ENCODE measurements around the gene ZBTB45. TPM values are rescaled to one million over a fixed set of nuclear protein-coding genes. Genes with fewer than 3 reads are reported as not detected.

ZBTB45 gene
- total RNA-seq, 2 experiments from 2014 or later: 10.7 to 14.7 TPM

- Histone ChIP-seq H3K4me2 (ENCODE audit: low read length) (no peak overlapping the region), H3K4me1 (ENCODE audit: insufficient read depth, low read length, poor library complexity, severe bottlenecking) (peaks cover 35% of the 10 kb centered on the region), H3K9me3 (ENCODE audit: low read length) (no peaks in the 10 kb centered on the region), H4K20me1 (ENCODE audit: insufficient read depth, low read length) (peaks cover 16% of the 10 kb centered on the region), H3K4me3 (ENCODE audit: low read depth, low read length, poor library complexity, severe bottlenecking) (no peak overlapping the region), H3K36me3 (ENCODE audit: insufficient read depth, low read length) (peaks cover 93% of the 10 kb centered on the region), H3K27ac (ENCODE audit: low read depth, low read length, poor library complexity, severe bottlenecking) (no peak overlapping the region), H3K79me2 (ENCODE audit: insufficient read depth, low read depth, low read length) (peaks cover 28% of the 10 kb centered on the region), H3K9me2 (ENCODE audit: insufficient read depth, low read length) (no peaks in the 10 kb centered on the region), H2AFZ (ENCODE audit: low read length) (no peak overlapping the region)
- no peak for DNase-seq (ENCODE audit: low spot score)
- intact Hi-C loops (cut with micrococcal nuclease; ENCODE audit: unreplicated experiment): no loop called here
- CTCF ChIA-PET (ENCODE audit: unreplicated experiment): no interaction called here
- POLR2A ChIA-PET: interaction anchor here (1.8 kb wide), 1 partner anchor 8 kb away, joined by 8 read pairs; the partner anchor contains the start of gene TRIM28
- TF ChIP-seq CTCF (conservative IDR thresholded peaks at IDR 0.05; ENCODE audit: low read length) (no peak), EZH2phosphoT487 (IDR thresholded peaks at IDR 0.05; ENCODE audit: borderline replicate concordance, low read depth, low read length) (no peak)
- TSS peak; percentile 84 for BruUV-seq (replicated peaks)
Measured at GRCh38 chr19:58551577-58552471, 32.2 kb upstream of the ZBTB45 start.

- Histone ChIP-seq H3K36me3 (ENCODE audit: insufficient read depth, low read length) (peaks cover 93% of the 10 kb centered on the region), H3K4me2 (ENCODE audit: low read length) (no peak overlapping the region), H3K79me2 (ENCODE audit: insufficient read depth, low read depth, low read length) (peaks cover 28% of the 10 kb centered on the region), H4K20me1 (ENCODE audit: insufficient read depth, low read length) (peaks cover 23% of the 10 kb centered on the region), H3K27ac (ENCODE audit: low read depth, low read length, poor library complexity, severe bottlenecking) (no peak overlapping the region), H3K4me3 (ENCODE audit: low read depth, low read length, poor library complexity, severe bottlenecking) (no peak overlapping the region), H3K4me1 (ENCODE audit: insufficient read depth, low read length, poor library complexity, severe bottlenecking) (peaks cover 35% of the 10 kb centered on the region), H2AFZ (ENCODE audit: low read length) (no peak overlapping the region), H3K9me3 (ENCODE audit: low read length) (no peaks in the 10 kb centered on the region), H3K9me2 (ENCODE audit: insufficient read depth, low read length) (no peaks in the 10 kb centered on the region)
- no TSS peak for BruUV-seq (replicated peaks)
- no peak for DNase-seq (ENCODE audit: low spot score)
- ChIA-PET CTCF (ENCODE audit: unreplicated experiment) (interaction anchor here (0.6 kb wide), 1 partner anchor 37 kb away, joined by 4 read pairs; no protein-coding TSS in a partner anchor), POLR2A (no interaction called here)
- intact Hi-C loops (cut with micrococcal nuclease; ENCODE audit: unreplicated experiment): no loop called here
- TF ChIP-seq EZH2phosphoT487 (IDR thresholded peaks at IDR 0.05; ENCODE audit: borderline replicate concordance, low read depth, low read length) (no peak), CTCF (conservative IDR thresholded peaks at IDR 0.05; ENCODE audit: low read length) (no peak)
Measured at GRCh38 chr19:58551123-58551497, 31.5 kb upstream of the ZBTB45 start.
